ENCODE results near the gene EPHA1. TPM values are rescaled to one million over a fixed set of nuclear protein-coding genes. Genes with fewer than 3 reads are reported as not detected.

The EPHA1 gene
- total and polyA plus RNA-seq, 2 donors (not counting 1 experiment from before 2014, with no cell fraction given), result 0.39 to 0.49 TPM

DNA sequence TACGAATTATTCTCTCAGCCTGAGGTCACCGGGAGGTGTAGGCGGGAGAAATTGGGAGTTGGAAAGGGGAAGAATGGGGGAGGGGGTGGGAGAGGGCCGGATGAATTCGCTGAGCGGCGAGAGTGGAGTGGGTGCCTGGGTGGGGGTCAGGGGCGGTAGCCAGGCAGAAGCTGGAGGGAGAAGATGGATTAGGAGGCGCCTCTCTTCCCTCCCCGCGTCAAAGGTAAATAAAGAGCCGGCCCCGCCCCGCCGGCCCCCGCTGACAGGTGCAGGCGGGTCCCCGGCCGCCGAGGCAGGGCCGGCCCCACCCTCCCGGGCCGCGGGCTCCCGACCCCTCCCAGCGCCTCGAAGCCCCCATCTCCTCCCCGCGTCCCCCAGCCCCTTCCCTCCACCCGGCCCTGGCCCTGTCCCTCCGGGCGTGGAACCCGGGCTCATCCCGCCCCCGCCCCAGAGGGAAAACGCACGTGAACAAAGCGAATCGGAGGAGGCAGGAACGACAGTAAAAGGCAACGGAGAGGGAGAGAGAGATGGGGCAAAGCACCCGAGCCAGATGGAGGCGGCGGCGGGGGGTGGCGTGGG, 47.0 kb downstream of the EPHA1 start:
- whole genome bisulfite sequencing (ENCODE audit: insufficient coverage), result 12% methylated on average over 31 of the region's 46 CpGs
- intact Hi-C loops (cut with micrococcal nuclease), result loop anchor here (2.0 to 10.0 kb wide), 2 partner anchors 19 to 53 kb away; partner anchors contain the start of gene ZYX
- Histone ChIP-seq H4K20me1 (ENCODE audit: control insufficient read depth, insufficient read depth, low read length, poor library complexity, severe bottlenecking) (no peaks in the 10 kb centered on the region), H3K4me2 (replicated peaks; ENCODE audit: low read depth, low read length, poor library complexity, severe bottlenecking) (peak overlapping the region; percentile 100), H3K79me2 (ENCODE audit: control insufficient read depth, insufficient read depth, low read length) (no peaks in the 10 kb centered on the region), H3K27ac (ENCODE audit: low read length in 2 of 2) (no peak overlapping the region), H3K9ac (ENCODE audit: low read length) (peak overlapping the region; percentile 72), H3K27me3 (replicated peaks in 1 of 4; ENCODE audit: control extremely low read depth in 1 of 4, control insufficient read depth in 3 of 4, insufficient read depth in 4 of 4, low read length in 3 of 4) (peaks cover 0 to 57% (median 32%) of the 10 kb centered on the region in 4 experiments), H3K4me3 (ENCODE audit: control extremely low read depth in 1 of 5, extremely low read depth in 1 of 5, insufficient read depth in 1 of 5, low read depth in 2 of 5, low read length in 4 of 5) (peak overlapping the region in 4 of 5 experiments; percentile 42 to 72 (median 58)), H3K4me1 (ENCODE audit: control insufficient read depth in 2 of 2, insufficient read depth in 2 of 2, low read length in 2 of 2) (peaks cover 12% of the 10 kb centered on the region in 2 donors), H2AFZ (ENCODE audit: insufficient read depth, low read depth, low read length, poor library complexity, severe bottlenecking) (peak overlapping the region; percentile 77), H3K36me3 (replicated peaks in 1 of 2; ENCODE audit: control extremely low read depth in 1 of 2, control insufficient read depth in 1 of 2, extremely low read depth in 1 of 2, insufficient read depth in 2 of 2, low read length in 1 of 2) (no peaks in the 10 kb centered on the region), H3K9me3 (ENCODE audit: control extremely low read depth in 1 of 3, control insufficient read depth in 2 of 3, insufficient read depth in 1 of 3, low read length in 2 of 3) (peaks cover 0 to 5% (median 0%) of the 10 kb centered on the region in 3 donors)
- Mint-ChIP-seq H3K9me3 (ENCODE audit: insufficient read depth) (no peaks in the 10 kb centered on the region), H3K27ac (no peak overlapping the region), H3K4me3 (peak overlapping the region; percentile 86), H3K27me3 (peaks cover 57% of the 10 kb centered on the region), H3K4me1 (peaks cover 13% of the 10 kb centered on the region)
- TF ChIP-seq EZH2 (IDR thresholded peaks at IDR 0.05; ENCODE audit: borderline replicate concordance, insufficient read depth, low read depth, low read length, poor library complexity, severe bottlenecking), result no peak
- TF ChIP-seq, protein P1, sequence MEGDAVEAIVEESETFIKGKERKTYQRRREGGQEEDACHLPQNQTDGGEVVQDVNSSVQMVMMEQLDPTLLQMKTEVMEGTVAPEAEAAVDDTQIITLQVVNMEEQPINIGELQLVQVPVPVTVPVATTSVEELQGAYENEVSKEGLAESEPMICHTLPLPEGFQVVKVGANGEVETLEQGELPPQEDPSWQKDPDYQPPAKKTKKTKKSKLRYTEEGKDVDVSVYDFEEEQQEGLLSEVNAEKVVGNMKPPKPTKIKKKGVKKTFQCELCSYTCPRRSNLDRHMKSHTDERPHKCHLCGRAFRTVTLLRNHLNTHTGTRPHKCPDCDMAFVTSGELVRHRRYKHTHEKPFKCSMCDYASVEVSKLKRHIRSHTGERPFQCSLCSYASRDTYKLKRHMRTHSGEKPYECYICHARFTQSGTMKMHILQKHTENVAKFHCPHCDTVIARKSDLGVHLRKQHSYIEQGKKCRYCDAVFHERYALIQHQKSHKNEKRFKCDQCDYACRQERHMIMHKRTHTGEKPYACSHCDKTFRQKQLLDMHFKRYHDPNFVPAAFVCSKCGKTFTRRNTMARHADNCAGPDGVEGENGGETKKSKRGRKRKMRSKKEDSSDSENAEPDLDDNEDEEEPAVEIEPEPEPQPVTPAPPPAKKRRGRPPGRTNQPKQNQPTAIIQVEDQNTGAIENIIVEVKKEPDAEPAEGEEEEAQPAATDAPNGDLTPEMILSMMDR (IDR thresholded peaks at IDR 0.05), result no peak
- DNase-seq, result no peak
- CTCF ChIA-PET, result no interaction called here
- POLR2A ChIA-PET, result no interaction called here
- ATAC-seq (ENCODE audit: low read depth), result peak; percentile 26

DNA sequence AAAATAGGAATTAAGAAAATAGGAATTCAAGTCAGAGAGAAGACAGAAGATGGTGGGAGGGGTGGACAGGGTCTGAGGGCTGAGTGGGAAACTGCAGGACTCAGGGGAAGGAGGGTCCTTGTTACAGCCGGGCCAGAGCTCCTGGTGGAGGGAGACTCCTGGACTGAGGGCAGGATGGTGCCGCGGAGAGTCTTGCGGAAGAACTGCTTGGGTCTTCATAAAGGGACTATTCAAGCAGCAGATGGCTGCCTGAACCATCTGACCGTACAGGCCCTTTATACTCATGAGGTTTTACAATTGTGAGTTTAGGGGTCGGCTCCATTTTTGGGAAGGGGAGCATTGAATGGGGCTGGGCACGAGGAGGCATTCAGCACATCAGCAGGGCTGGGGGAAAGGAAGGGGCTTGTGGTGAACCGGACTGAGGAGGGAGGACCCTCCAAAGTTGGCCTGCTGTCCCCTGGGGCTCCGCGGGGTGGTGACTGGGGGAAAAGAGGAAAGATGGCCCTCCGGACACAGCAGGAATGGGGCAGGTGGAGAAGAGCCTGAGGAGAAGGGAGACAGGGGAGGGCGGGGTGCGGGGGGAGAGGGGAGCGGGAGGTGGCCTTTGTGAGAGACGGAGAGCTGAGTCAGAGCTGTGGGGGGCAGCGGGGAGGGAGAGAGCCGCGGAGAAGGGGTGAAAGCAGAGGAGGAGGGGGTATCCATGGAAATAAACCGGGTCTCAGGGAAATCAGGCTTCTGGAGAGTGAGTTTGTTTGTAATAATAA, 47.7 kb downstream of the EPHA1 start:
- H3K4me2 ChIP-seq (replicated peaks; ENCODE audit: low read depth, low read length, poor library complexity, severe bottlenecking), result peak overlapping the region; percentile 100
- H3K9me3 Mint-ChIP-seq (ENCODE audit: insufficient read depth), result no peaks in the 10 kb centered on the region
- ATAC-seq (ENCODE audit: low read depth) (no peak), DNase-seq (no peak)
- H4K20me1 ChIP-seq (ENCODE audit: control insufficient read depth, insufficient read depth, low read length, poor library complexity, severe bottlenecking), result no peaks in the 10 kb centered on the region
- no peak for TF ChIP-seq EZH2 (IDR thresholded peaks at IDR 0.05; ENCODE audit: borderline replicate concordance, insufficient read depth, low read depth, low read length, poor library complexity, severe bottlenecking)
- TF ChIP-seq, protein P1 (IDR thresholded peaks at IDR 0.05), result no peak
- H3K27ac ChIP-seq (ENCODE audit: low read length in 2 of 2), result no peak overlapping the region
- H3K9me3 ChIP-seq (ENCODE audit: control extremely low read depth in 1 of 3, control insufficient read depth in 2 of 3, insufficient read depth in 1 of 3, low read length in 2 of 3), result peaks cover 0 to 5% (median 0%) of the 10 kb centered on the region in 3 donors
- no peak overlapping the region for H3K9ac ChIP-seq (ENCODE audit: low read length)
- no peak overlapping the region for H3K27ac Mint-ChIP-seq
- no peaks in the 10 kb centered on the region for H3K79me2 ChIP-seq (ENCODE audit: control insufficient read depth, insufficient read depth, low read length)
- peaks cover 52% of the 10 kb centered on the region for H3K27me3 Mint-ChIP-seq
- intact Hi-C loops (cut with micrococcal nuclease), result loop anchor here (10.0 kb wide), 1 partner anchor 54 kb away; no protein-coding TSS in a partner anchor
- POLR2A ChIA-PET, result no interaction called here
- peaks cover 0 to 53% (median 31%) of the 10 kb centered on the region in 4 experiments for H3K27me3 ChIP-seq (replicated peaks in 1 of 4; ENCODE audit: control extremely low read depth in 1 of 4, control insufficient read depth in 3 of 4, insufficient read depth in 4 of 4, low read length in 3 of 4)
- H2AFZ ChIP-seq (ENCODE audit: insufficient read depth, low read depth, low read length, poor library complexity, severe bottlenecking), result no peak overlapping the region
- peak overlapping the region; percentile 68 for H3K4me3 Mint-ChIP-seq
- H3K36me3 ChIP-seq (replicated peaks in 1 of 2; ENCODE audit: control extremely low read depth in 1 of 2, control insufficient read depth in 1 of 2, extremely low read depth in 1 of 2, insufficient read depth in 2 of 2, low read length in 1 of 2), result no peaks in the 10 kb centered on the region
- H3K4me1 Mint-ChIP-seq, result peaks cover 13% of the 10 kb centered on the region
- H3K4me1 ChIP-seq (ENCODE audit: control insufficient read depth in 2 of 2, insufficient read depth in 2 of 2, low read length in 2 of 2), result peaks cover 12% of the 10 kb centered on the region in 2 donors
- no peak overlapping the region for H3K4me3 ChIP-seq (ENCODE audit: control extremely low read depth in 1 of 5, extremely low read depth in 1 of 5, insufficient read depth in 1 of 5, low read depth in 2 of 5, low read length in 4 of 5)
- 78% methylated on average over 17 of the region's 19 CpGs for WGBS (ENCODE audit: insufficient coverage)
- CTCF ChIA-PET, result interaction anchor here (2.0 kb wide), 1 partner anchor 19 kb away, joined by 6 read pairs; no protein-coding TSS in a partner anchor
